DOHH2 (cell line): ENCODE data around the gene MRS2.
"Not testable (repeated sequence)": the region's sequence is repeated elsewhere in the genome, so short reads cannot be mapped to it uniquely, and the experiment has no call there.

ENCODE experiments used
- H3F3A ChIP-seq: fragments of 200-600 bp; sonication (generic), shearing (Covaris generic); 2 replicates; pipeline ENCODE4 v1.6.0; 2016; ENCODE audit warnings: antibody characterized with exemption, mild to moderate bottlenecking; ENCODE audit not compliant: control insufficient read depth, insufficient read depth
- H3K27ac ChIP-seq: fragments of 200-600 bp; sonication (generic); 2 replicates; pipeline ENCODE4 v1.5.1; 2014; ENCODE audit warnings: low read depth, mild to moderate bottlenecking, low read length, moderate library complexity
- H3K27me3 ChIP-seq: fragments of 200-600 bp; sonication (generic); 2 replicates; pipeline ENCODE4 v1.6.1; 2014; ENCODE audit warnings: mild to moderate bottlenecking, low read length, mixed read lengths; ENCODE audit not compliant: control insufficient read depth
- H3K36me3 ChIP-seq: fragments of 200-600 bp; sonication (generic); 2 replicates; pipeline ENCODE4 v1.6.1; 2014; ENCODE audit warnings: mild to moderate bottlenecking, low read length, moderate library complexity, mixed read lengths; ENCODE audit not compliant: control insufficient read depth
- H3K4me1 ChIP-seq: fragments of 200-600 bp; sonication (generic); 2 replicates; pipeline ENCODE4 v1.6.1; 2014; ENCODE audit warnings: mild to moderate bottlenecking, low read length, mixed read lengths; ENCODE audit not compliant: control insufficient read depth
- H3K4me2 ChIP-seq: fragments of 200-600 bp; sonication (generic); 2 replicates; pipeline ENCODE4 v1.6.0; 2014; ENCODE audit warnings: mild to moderate bottlenecking, low read length, moderate library complexity
- H3K4me3 ChIP-seq: fragments of 200-600 bp; sonication (generic); 2 replicates; pipeline ENCODE4 v1.5.1; 2014; ENCODE audit warnings: mild to moderate bottlenecking, low read length, mixed read lengths
- H3K79me2 ChIP-seq: fragments of 200-600 bp; sonication (generic); 2 replicates; pipeline ENCODE4 v1.6.1; 2014; ENCODE audit warnings: mild to moderate bottlenecking, low read length, mixed read lengths; ENCODE audit not compliant: control insufficient read depth
- H3K9me2 ChIP-seq: fragments of 200-600 bp; sonication (generic); replicated peaks from 2 replicates; pipeline ENCODE4 v1.6.1; 2014; ENCODE audit warnings: mild to moderate bottlenecking, low read length, mixed read lengths; ENCODE audit not compliant: control insufficient read depth
- H3K9me3 ChIP-seq: fragments of 200-600 bp; sonication (generic); 2 replicates; pipeline ENCODE4 v1.6.1; 2014; ENCODE audit warnings: antibody characterized with exemption, low read length, mixed read lengths; ENCODE audit not compliant: control insufficient read depth, insufficient read depth
- H4K20me1 ChIP-seq: fragments of 200-600 bp; sonication (generic); 2 replicates; pipeline ENCODE4 v1.6.0; 2014; ENCODE audit warnings: low read depth, mild to moderate bottlenecking, antibody characterized with exemption, low read length, moderate library complexity; ENCODE audit not compliant: control insufficient read depth, insufficient read depth
- CTCF ChIP-seq: fragments of 200-600 bp; sonication (generic); IDR thresholded peaks from one replicate; pipeline ENCODE4 v1.5.1; 2014; ENCODE audit warnings: antibody characterized with exemption, mild to moderate bottlenecking, low read depth, low read length; ENCODE audit not compliant: poor library complexity, severe bottlenecking
- EZH2phosphoT487 ChIP-seq: fragments of 200-600 bp; sonication (generic); IDR thresholded peaks from 2 replicates; pipeline ENCODE4 v1.6.1; 2017; ENCODE audit warnings: borderline replicate concordance, mild to moderate bottlenecking, antibody characterized with exemption, low read length, moderate library complexity, mixed read lengths

MRS2 gene

DNA sequence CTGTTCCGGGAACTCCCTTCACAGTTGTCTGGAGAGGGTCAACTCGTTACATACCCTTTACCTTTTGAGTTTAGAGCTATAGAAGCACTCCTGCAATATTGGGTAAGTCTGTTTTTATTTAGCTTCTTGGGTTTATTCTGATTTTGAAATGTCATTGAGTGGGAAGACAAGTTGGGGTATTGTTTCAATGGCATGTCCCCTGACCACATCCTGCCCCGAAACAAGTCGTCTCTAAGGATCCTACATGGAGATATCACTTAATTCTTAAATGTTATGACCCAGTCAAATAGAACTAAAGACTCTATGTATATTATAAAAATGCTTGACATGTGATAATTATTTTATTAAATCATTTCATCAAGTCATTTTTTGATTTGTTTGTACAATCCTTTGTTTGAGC is 9.6 kb downstream of the MRS2 start:
- H3K9me2 ChIP-seq, result no peaks in the 10 kb centered on the region
- H3K4me2 ChIP-seq, result no peak overlapping the region
- no peaks in the 10 kb centered on the region for H4K20me1 ChIP-seq
- 0 out of 2 replicates have a peak, but pooled peaks cover 3% of the 10 kb centered on the region for H3F3A ChIP-seq
- H3K36me3 ChIP-seq, result peaks cover 85% of the 10 kb centered on the region
- H3K9me3 ChIP-seq, result no peaks in the 10 kb centered on the region
- H3K27ac ChIP-seq, result no peak overlapping the region
- TF ChIP-seq EZH2phosphoT487 (no peak), CTCF (no peak)
- peaks cover 19% of the 10 kb centered on the region for H3K79me2 ChIP-seq
- H3K4me1 ChIP-seq, result no peaks in the 10 kb centered on the region
- H3K27me3 ChIP-seq, result no peaks in the 10 kb centered on the region
- H3K4me3 ChIP-seq, result no peak overlapping the region

DNA sequence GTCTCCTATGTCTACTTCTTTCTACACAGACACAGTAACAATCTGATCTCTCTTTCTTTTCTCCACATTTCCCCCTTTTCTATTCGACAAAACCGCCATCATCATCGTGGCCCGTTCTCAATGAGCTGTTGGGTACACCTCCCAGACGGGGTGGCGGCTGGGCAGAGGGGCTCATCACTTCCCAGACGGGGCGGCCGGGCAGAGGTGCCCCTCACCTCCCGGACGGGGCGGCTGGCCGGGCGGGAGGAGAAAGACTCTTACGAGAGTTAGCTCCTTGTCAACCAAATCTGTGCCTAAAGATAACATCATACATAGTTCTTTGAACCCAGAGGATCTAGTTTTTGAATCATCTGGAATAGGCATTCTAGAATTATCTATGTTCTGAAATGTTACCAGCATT is 11.8 kb downstream of the MRS2 start:
- not testable (repeated sequence) for H3K4me3 ChIP-seq, H3K9me2 ChIP-seq, H3K4me1 ChIP-seq, H3K27me3 ChIP-seq, H3K9me3 ChIP-seq, H4K20me1 ChIP-seq, H3K79me2 ChIP-seq, H3F3A ChIP-seq, H3K4me2 ChIP-seq, H3K27ac ChIP-seq
- peaks cover 78% of the 10 kb centered on the region for H3K36me3 ChIP-seq

DNA sequence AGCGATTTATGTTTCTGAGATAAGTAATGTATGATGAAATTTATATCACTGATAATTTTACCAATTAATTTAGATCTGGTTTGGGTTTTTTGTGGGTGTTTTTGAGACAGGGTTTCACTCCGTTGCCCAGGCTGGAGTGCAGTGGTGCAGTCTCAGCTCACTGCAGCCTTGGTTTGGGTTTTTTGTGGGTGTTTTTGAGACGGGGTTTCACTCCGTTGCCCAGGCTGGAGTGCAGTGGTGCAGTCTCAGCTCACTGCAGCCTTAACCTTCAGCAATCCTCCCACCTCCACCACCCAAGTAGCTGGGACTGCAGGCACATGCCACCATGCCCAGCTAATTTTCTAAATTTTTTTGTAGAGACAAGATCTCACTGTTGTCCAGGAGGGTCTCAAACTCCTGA is 13.0 kb downstream of the MRS2 start:
- Histone ChIP-seq H3K4me1 (no peaks in the 10 kb centered on the region), H3K9me3 (no peaks in the 10 kb centered on the region), H3K4me2 (no peak overlapping the region), H4K20me1 (no peaks in the 10 kb centered on the region; the same call in 1 of the 2 replicates), H3K36me3 (peaks cover 78% of the 10 kb centered on the region), H3K9me2 (no peaks in the 10 kb centered on the region), H3K4me3 (no peak overlapping the region), H3K79me2 (no peaks in the 10 kb centered on the region), H3K27me3 (no peaks in the 10 kb centered on the region), H3F3A (no peaks in the 10 kb centered on the region), H3K27ac (no peak overlapping the region)
- TF ChIP-seq CTCF (no peak), EZH2phosphoT487 (no peak)

- Histone ChIP-seq H3F3A (no peaks in the 10 kb centered on the region; the same call in 1 of the 2 replicates), H3K79me2 (no peaks in the 10 kb centered on the region), H3K27me3 (no peaks in the 10 kb centered on the region), H3K27ac (no peak overlapping the region), H3K9me2 (no peaks in the 10 kb centered on the region), H3K9me3 (no peaks in the 10 kb centered on the region), H3K4me2 (no peak overlapping the region), H3K4me1 (no peaks in the 10 kb centered on the region), H4K20me1 (no peaks in the 10 kb centered on the region; the same call in 1 of the 2 replicates), H3K36me3 (peaks cover 87% of the 10 kb centered on the region), H3K4me3 (no peak overlapping the region)
- TF ChIP-seq CTCF, result no peak
- TF ChIP-seq EZH2phosphoT487, result no peak
Measured at GRCh38 chr6:24419526-24419925, 16.8 kb downstream of the MRS2 start.
